Testis (tissue), 2 donors: ENCODE measurements around the gene OSTN.

Experiments
- POLR2A ChIP-seq: fragments of 450-650 bp; IDR thresholded peaks from one replicate; pipeline ENCODE4 v1.6.1; 2017; ENCODE audit warnings: antibody characterized with exemption, mild to moderate bottlenecking, moderate library complexity
- TF ChIP-seq, protein P1 (sequence below), 3 experiments: fragments of 450-650 bp in 2 of 3; fragments of 200-600 bp in 1 of 3; sonication (generic) in 1 of 3; IDR thresholded peaks; one replicate each; pipeline ENCODE4 v1.5.1; 2016 to 2019; ENCODE audit warnings: antibody characterized with exemption in 3 of 3, mild to moderate bottlenecking in 2 of 3, moderate library complexity in 1 of 3

DNA sequence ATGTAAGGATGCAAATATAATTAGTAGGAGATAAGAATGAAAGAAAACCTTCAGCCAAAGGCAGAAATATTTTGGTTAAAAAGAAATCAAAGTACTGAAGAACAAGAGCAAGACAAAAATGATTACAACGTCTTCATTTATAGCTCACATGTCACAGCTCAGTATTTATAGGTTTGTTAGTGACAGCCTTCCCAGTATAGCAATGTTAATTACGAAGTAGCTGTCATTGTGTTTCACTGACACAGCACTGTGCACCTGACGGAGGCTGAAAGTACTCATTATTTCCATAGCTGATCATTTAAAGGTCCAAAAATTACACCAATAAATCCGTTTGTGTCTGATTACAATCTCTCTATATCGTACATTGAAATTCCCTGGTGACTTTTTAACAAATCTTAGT lies 561 bp upstream of the OSTN start:
- TF ChIP-seq, protein P1, sequence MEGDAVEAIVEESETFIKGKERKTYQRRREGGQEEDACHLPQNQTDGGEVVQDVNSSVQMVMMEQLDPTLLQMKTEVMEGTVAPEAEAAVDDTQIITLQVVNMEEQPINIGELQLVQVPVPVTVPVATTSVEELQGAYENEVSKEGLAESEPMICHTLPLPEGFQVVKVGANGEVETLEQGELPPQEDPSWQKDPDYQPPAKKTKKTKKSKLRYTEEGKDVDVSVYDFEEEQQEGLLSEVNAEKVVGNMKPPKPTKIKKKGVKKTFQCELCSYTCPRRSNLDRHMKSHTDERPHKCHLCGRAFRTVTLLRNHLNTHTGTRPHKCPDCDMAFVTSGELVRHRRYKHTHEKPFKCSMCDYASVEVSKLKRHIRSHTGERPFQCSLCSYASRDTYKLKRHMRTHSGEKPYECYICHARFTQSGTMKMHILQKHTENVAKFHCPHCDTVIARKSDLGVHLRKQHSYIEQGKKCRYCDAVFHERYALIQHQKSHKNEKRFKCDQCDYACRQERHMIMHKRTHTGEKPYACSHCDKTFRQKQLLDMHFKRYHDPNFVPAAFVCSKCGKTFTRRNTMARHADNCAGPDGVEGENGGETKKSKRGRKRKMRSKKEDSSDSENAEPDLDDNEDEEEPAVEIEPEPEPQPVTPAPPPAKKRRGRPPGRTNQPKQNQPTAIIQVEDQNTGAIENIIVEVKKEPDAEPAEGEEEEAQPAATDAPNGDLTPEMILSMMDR (IDR thresholded peaks at IDR 0.05), result no peak
- TF ChIP-seq POLR2A, result no peak
